ENCODE data around the gene EIF4ENIF1.

DNA sequence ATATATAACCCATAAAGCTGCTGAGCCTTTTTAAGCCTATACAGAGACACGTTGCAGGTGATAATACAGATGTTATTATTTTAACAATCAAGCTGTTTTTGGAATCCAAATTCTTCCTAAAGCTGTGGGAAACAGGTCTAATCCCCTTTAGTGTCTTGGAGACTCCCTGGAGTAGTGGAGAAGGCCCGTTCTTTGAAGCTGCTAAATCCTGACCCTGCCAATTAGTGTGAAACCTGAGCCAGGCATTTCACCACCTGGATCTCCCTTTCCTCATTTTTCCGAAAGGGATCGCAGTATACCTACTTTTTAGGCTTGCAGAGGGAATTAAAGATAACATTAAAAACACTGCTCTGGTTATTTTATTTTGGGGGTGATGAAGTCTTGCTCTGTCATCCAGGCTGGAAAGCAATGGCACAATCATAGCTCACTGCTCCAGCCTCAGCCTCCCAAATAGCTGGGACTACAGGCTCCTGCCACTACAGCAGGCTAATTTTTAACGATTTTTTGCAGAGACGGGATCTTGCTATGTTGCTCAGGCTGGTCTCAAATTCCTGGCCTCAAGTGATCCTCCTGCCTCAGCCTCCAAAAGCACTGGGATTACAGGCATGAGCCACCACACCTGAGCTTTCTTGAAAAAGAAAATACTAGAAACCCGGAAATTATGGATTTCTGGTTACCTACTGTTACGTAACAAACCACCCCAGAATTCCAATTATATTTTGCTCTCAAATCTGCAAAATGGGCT is 1.7 kb upstream of the EIF4ENIF1 start:
- no peak for TF ChIP-seq CTCF (IDR thresholded peaks at IDR 0.05)
- TF ChIP-seq POLR2AphosphoS5 (IDR thresholded peaks at IDR 0.05): no peak

Data from stomach (tissue), 4 donors.